NCI-H345 treated with DMSO at 0.1 percent for 48 hours (cell line): ENCODE results near the gene TFPI2.

ENCODE experiments used
- DNase-seq: peaks from one replicate; lab custom pipeline; 2025; ENCODE audit not compliant: unreplicated experiment; lab: John Stamatoyannopoulos, UW

TFPI2 gene

DNA sequence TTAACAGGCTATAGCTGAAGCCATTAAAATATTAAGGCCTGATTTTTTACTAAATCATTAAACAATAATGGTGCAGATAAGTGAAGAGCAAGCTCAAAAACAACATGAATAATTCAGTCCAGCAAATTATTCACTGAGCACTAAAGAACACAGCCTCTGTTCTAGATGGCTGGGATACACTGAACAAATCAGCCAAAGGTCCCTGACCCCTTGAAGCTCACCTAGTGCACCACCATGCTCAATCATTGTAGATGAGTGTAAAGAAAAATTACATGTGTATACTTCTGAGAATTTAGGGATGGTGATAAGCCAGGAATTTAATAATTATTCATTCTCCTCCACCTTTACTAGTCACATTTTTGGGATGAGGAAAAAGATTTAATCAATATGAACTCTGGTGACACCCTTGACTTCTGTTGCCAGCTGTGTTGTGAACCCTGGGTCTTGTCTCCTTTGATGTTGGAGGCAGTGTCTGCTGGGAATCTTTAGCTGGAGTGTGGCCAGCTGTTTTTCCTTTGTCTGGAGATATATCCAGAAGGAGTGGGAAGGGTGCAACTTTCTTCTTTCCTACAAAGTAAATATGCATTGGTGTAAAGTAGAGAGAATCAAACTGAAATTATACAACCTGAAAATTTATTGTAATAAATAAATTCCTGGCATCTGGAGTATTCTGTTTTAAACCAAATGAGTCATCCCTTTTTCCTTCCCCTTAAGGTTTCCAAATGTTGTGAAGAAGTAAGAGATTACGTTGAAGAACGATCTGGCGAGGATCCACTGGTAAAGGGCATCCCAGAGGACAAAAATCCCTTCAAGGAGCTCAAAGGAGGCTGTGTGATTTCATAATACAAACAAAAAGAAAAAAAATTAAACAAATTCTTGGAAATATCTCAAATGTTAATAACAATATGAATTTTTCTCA is 19.8 kb upstream of the TFPI2 start:
- no peak for DNase-seq

GRCh38 chr7:93906267-93906666 is 15.7 kb upstream of the TFPI2 start, which contains the start of gene GNGT1:
Gene GNGT1, plus strand, starts transcription at chr7:93906567. Its CDS starts 180 bp downstream, at chr7:93906747.
- DNase-seq: no peak

GRCh38 chr7:93902777-93903423 is 12.3 kb upstream of the TFPI2 start:
- DNase-seq: no peak

- no peak for DNase-seq
These were observed 7.1 kb upstream of the TFPI2 start for GRCh38 chr7:93897680-93898079.

DNA sequence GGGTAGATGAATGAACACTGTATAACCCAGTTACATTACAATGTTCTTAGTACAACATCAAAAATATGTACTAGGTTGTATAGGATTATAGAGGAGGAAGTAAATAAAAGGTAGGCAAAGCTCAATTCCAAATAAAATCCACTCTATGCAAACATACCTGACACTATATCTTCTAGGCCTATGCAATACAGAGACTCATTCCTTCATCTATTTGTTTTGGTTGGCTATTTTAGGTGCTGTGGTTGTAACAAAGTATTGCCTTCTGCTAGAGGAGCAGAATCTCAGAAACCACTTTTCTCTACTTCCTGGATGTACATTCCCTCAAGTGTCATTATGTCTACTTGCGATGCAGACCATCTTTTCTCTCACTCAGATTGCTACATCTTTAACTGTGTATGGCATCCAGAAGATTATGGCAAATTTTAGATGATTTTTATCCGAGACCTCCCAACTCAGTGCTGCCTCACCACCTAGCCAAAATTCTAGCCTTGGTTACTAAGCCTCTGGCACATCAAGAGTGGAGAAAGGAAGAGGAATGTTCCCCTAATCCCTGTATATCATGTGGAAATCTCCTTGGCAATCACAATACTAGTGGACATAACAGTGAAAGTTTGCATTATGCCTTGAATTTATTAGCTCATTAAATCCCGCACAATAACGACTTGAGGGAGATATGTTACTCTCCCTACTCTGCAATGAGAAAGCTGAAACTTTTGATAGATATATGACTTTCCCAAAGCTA is 5.5 kb upstream of the TFPI2 start:
- DNase-seq: no peak

GRCh38 chr7:93894966-93895640 is 4.5 kb upstream of the TFPI2 start:
- no peak for DNase-seq

- no peak for DNase-seq
These were observed 3.9 kb upstream of the TFPI2 start for GRCh38 chr7:93894426-93894825.

DNA sequence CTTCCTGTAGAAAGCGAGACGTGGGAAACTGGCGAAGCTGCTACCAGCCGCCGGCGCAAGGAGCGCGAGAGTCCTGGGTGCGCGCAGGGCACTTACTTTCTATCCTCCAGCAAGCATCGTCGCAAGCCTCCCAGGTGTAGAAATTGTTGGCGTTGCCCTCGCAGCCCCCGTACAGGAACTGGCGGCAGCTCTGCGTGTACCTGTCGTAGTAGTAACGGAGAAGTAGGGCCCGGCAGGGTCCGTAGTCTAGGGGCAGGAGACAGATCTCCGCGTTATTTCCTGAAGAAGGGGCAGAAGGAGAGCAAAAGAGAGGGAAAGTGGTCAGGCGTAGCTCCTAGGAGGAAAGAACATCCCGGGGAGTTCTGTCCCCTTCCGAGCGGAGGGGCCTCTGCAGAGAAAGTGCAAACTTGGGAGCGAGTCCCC is 501 bp downstream of the TFPI2 start:
- no peak for DNase-seq

DNA sequence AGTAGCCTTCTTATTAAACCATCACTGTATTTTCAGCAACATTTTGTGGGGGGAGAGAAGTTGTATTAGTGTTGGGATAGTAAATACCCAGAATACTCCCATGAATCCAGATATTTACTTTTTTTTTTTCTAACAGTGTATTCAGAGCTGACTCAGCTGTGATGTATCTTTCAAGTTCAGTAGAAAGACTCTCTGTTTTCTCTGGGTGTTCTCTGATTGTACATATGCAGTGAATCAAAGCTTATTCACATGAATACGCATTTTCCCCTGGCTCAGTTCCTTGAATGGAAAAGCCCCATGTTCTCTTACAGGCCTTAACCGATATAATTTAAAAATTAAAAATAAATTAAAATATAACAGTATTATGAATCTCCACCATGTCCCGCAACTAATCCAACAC is 1.3 kb downstream of the TFPI2 start:
- DNase-seq: no peak

GRCh38 chr7:93884541-93884940 is 6.0 kb downstream of the TFPI2 start:
- DNase-seq: no peak

DNA sequence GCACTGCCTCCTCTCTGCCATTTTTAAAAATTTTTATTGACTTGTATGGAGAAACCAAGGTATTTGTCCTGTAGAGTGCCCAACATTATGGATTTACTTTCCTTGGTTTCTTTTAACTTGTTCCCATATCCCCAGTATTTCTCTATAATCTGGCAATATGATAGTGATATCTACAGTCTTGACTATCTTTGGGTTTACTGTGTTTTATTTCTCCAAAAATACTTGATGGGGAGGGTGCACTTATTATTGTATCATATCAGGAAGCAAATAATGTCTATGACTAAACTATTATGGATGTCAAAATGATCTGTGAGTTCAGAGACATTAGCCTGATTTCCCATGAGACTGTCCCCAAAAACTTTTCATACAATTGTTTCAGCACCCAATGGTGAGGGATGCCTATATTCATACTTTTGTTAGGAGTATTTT is 6.6 kb downstream of the TFPI2 start:
- DNase-seq: no peak

- DNase-seq: no peak
These were observed 7.3 kb downstream of the TFPI2 start for GRCh38 chr7:93883078-93883916.

DNA sequence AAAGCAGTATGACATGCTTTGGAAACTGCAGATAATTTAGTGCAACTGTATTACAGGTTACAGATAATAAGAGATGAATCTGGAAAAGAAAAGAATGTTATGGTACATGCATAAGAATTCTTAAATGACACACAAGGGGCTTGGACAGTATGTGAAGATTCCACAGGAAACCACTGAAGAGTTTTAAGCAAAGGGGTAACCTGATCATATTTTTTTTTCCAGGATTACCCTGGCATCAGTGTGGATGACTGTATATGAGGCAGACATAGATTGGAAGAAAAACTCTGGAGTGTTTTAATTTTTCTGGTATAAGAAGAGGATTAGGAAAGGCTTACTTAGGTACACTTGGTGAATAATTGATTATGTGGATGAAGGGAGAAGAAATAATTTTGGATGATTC is 8.1 kb downstream of the TFPI2 start:
- DNase-seq: no peak

DNA sequence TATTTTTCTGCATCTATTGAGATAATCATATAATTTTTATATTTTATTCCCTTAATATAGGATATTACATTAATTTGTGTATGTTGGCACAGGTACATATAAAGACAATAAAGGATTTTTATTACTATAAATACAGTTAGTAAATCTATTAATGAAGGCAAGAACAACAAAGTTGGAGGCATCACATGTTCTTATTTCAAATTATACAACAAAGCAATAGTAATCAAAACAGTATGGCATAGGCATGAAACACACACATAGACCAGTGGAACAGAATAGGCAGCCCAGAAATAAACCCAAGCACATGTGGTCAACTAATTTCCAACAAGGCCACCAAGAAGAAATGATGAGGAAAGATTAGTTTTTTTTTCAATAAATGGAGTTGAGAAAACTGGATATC is 11.2 kb downstream of the TFPI2 start:
- DNase-seq: no peak

DNA sequence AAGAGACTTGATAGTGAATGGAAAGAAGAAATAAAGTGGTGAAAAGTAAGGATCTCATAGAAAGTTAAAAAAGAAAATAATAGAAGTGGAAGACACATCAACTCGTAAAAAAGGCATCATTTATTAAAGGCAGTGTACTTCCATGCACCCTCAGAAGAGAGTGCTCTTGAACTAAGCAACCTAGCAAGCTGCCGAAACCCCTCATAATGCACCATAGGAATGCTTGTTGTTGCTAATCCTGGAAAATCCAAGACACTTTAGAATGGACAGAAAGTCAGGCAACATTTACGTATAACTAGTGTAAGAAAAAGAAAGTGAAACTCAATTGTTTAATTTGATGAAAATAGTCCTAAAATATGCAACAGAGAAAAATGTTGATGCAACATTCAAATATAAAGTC is 12.8 kb downstream of the TFPI2 start:
- DNase-seq: no peak

GRCh38 chr7:93873998-93874574 is 16.5 kb downstream of the TFPI2 start:
- no peak for DNase-seq

- no peak for DNase-seq
These were observed 23.7 kb downstream of the TFPI2 start for GRCh38 chr7:93866886-93867285.

- no peak for DNase-seq
These were observed 27.9 kb downstream of the TFPI2 start for GRCh38 chr7:93862651-93863050.

DNA sequence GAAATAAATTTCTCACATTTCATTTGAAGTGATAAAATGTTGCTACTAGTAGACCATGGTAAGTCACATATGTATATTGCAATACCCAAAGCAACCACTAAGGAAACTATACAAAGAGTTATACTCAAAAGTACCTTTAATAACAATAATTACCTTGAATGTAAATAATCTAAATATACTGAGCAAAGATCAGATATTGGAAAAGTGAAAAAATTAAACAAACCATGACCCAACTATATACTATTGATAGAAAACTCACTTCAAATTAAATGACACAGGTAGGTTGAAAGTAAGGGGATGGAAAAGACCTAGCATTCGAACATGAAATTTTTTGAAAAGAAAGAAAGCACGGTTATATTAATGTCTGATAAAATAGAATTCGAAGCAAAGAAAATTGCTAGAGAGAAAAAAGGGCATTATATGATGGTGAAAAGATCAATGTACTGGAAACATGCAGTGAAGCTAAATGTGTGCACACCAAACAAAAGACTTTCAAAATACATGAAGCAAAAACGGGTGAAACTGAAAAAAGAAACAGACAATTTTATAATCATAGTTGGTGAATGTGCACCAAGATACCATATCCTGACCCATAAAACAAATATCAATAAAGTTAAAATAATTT is 29.1 kb downstream of the TFPI2 start:
- no peak for DNase-seq
